Measurements from ENCODE around the gene ANKRD55.
"Not testable (repeated sequence)": the region's sequence is repeated elsewhere in the genome, so short reads cannot be mapped to it uniquely, and the experiment has no call there.

Gene ANKRD55

GRCh38 chr5:56251918-56252553, 18.9 kb upstream of the ANKRD55 start:
- no peak for DNase-seq

GRCh38 chr5:56251440-56251839, 18.3 kb upstream of the ANKRD55 start:
- DNase-seq: no peak

GRCh38 chr5:56250011-56250410, 16.9 kb upstream of the ANKRD55 start:
- no peak for DNase-seq

- DNase-seq: not testable (repeated sequence)
These were observed 16.0 kb upstream of the ANKRD55 start for GRCh38 chr5:56249085-56249484.

- DNase-seq: no peak
These were observed 14.5 kb upstream of the ANKRD55 start for GRCh38 chr5:56247592-56247991.

- DNase-seq: no peak
These were observed 13.6 kb upstream of the ANKRD55 start for GRCh38 chr5:56246769-56247168.

- no peak for DNase-seq
These were observed 12.4 kb upstream of the ANKRD55 start for GRCh38 chr5:56245481-56245880.

GRCh38 chr5:56244627-56245026, 11.5 kb upstream of the ANKRD55 start:
- DNase-seq: no peak

GRCh38 chr5:56242271-56242670, 9.1 kb upstream of the ANKRD55 start:
- not testable (repeated sequence) for DNase-seq

GRCh38 chr5:56232538-56232937, 592 bp downstream of the ANKRD55 start:
- no peak for DNase-seq

GRCh38 chr5:56230576-56230975, 2.6 kb downstream of the ANKRD55 start:
- no peak for DNase-seq

- no peak for DNase-seq
These were observed 4.0 kb downstream of the ANKRD55 start for GRCh38 chr5:56229111-56229510.

- DNase-seq: no peak
These were observed 4.5 kb downstream of the ANKRD55 start for GRCh38 chr5:56228631-56229030.

GRCh38 chr5:56227691-56228090, 5.4 kb downstream of the ANKRD55 start:
- no peak for DNase-seq

- not testable (repeated sequence) for DNase-seq
These were observed 9.8 kb downstream of the ANKRD55 start for GRCh38 chr5:56223298-56223697.

- not testable (repeated sequence) for DNase-seq
These were observed 11.5 kb downstream of the ANKRD55 start for GRCh38 chr5:56221601-56222000.

GRCh38 chr5:56215019-56215830, 17.9 kb downstream of the ANKRD55 start:
- DNase-seq: no peak

GRCh38 chr5:56213886-56214535, 19.1 kb downstream of the ANKRD55 start:
- not testable (repeated sequence) for DNase-seq

- no peak for DNase-seq
These were observed 20.8 kb downstream of the ANKRD55 start for GRCh38 chr5:56212130-56212879.

- DNase-seq: peak; percentile 92
These were observed 21.7 kb downstream of the ANKRD55 start for GRCh38 chr5:56211298-56211865.

GRCh38 chr5:56208681-56209080, 24.4 kb downstream of the ANKRD55 start:
- no peak for DNase-seq

GRCh38 chr5:56207537-56207936, 25.6 kb downstream of the ANKRD55 start:
- DNase-seq: no peak
